GM12891 (cell line): Measurements from ENCODE around the gene KSR1.

Source experiments
- PAX5 ChIP-seq: IDR thresholded peaks from 2 replicates; pipeline ENCODE4 v1.6.1; 2011; ENCODE audit warnings: low read length, moderate library complexity, mild to moderate bottlenecking; ENCODE audit not compliant: insufficient read depth, severe bottlenecking
- POLR2A ChIP-seq: IDR thresholded peaks from 2 replicates; pipeline ENCODE4 v1.6.1; 2011; ENCODE audit warnings: low read depth, low read length, control low read depth
- POLR2AphosphoS5 ChIP-seq: IDR thresholded peaks from 2 replicates; pipeline ENCODE4 v1.6.1; 2011; ENCODE audit warnings: low read depth, low read length, control low read depth
- POU2F2 ChIP-seq: IDR thresholded peaks from 2 replicates; pipeline ENCODE4 v1.6.1; 2011; ENCODE audit warnings: low read depth, mild to moderate bottlenecking, control low read depth, low read length, moderate library complexity
- TAF1 ChIP-seq: IDR thresholded peaks from 2 replicates; pipeline ENCODE4 v1.6.1; 2011; ENCODE audit warnings: low read depth, low read length, control low read depth

- TF ChIP-seq POLR2A: no peak
- TF ChIP-seq POLR2AphosphoS5: no peak
- no peak for TF ChIP-seq PAX5
- no peak for TF ChIP-seq POU2F2
- TF ChIP-seq TAF1: no peak
These were observed 123.1 kb downstream of the KSR1 start for GRCh38 chr17:27579304-27579703.
